ENCODE data around the gene CLASRP. TPM values are rescaled to one million over a fixed set of nuclear protein-coding genes. Genes with fewer than 3 reads are reported as not detected.
A peak's percentile ranks its signal among the peaks of the same experiment; 100 is the strongest.

The CLASRP gene
- total RNA-seq, 1 donor, result 17.0 TPM

- H3K4me2 ChIP-seq (ENCODE audit: insufficient read depth, low read length), result no peak overlapping the region
- H3K79me2 ChIP-seq (ENCODE audit: insufficient read depth, low read length), result peaks cover 51% of the 10 kb centered on the region
- no peaks in the 10 kb centered on the region for H3K27me3 ChIP-seq (ENCODE audit: insufficient read depth, low read length)
- no peak overlapping the region for H3K27ac ChIP-seq (ENCODE audit: low read depth, low read length)
- no peak for TF ChIP-seq CTCF (IDR thresholded peaks at IDR 0.05; ENCODE audit: extremely low read depth, low read depth, low read length)
- no peak overlapping the region for H3K4me3 ChIP-seq (ENCODE audit: insufficient read depth, low read length)
- H3K4me1 ChIP-seq (ENCODE audit: insufficient read depth, low read length), result peaks cover 23% of the 10 kb centered on the region
- peaks cover 23% of the 10 kb centered on the region for H3K36me3 ChIP-seq (ENCODE audit: insufficient read depth, low read length)
- no peak for DNase-seq (ENCODE audit: insufficient read length, low spot score, missing footprints)
- no peaks in the 10 kb centered on the region for H3K9me3 ChIP-seq (ENCODE audit: low read depth, low read length)
- peaks cover 19% of the 10 kb centered on the region for H4K20me1 ChIP-seq (ENCODE audit: insufficient read depth, low read length)
- no peak overlapping the region for H2AFZ ChIP-seq (ENCODE audit: low read length)
These were observed 51.2 kb downstream of the CLASRP start for GRCh38 chr19:45090034-45090433.

- no peaks in the 10 kb centered on the region for H3K27me3 ChIP-seq (ENCODE audit: insufficient read depth, low read length)
- peaks cover 24% of the 10 kb centered on the region for H3K4me1 ChIP-seq (ENCODE audit: insufficient read depth, low read length)
- DNase-seq (ENCODE audit: insufficient read length, low spot score, missing footprints), result no peak
- peaks cover 20% of the 10 kb centered on the region for H4K20me1 ChIP-seq (ENCODE audit: insufficient read depth, low read length)
- no peaks in the 10 kb centered on the region for H3K9me3 ChIP-seq (ENCODE audit: low read depth, low read length)
- TF ChIP-seq CTCF (IDR thresholded peaks at IDR 0.05; ENCODE audit: extremely low read depth, low read depth, low read length), result no peak
- H3K27ac ChIP-seq (ENCODE audit: low read depth, low read length), result peak overlapping the region; percentile 78
- H3K79me2 ChIP-seq (ENCODE audit: insufficient read depth, low read length), result peaks cover 51% of the 10 kb centered on the region
- peak overlapping the region; percentile 93 for H2AFZ ChIP-seq (ENCODE audit: low read length)
- H3K4me2 ChIP-seq (ENCODE audit: insufficient read depth, low read length), result peak overlapping the region; percentile 97
- H3K36me3 ChIP-seq (ENCODE audit: insufficient read depth, low read length), result peaks cover 20% of the 10 kb centered on the region
- H3K4me3 ChIP-seq (ENCODE audit: insufficient read depth, low read length), result peak overlapping the region; percentile 99
These were observed 51.8 kb downstream of the CLASRP start for GRCh38 chr19:45090606-45091005.

GRCh38 chr19:45091031-45091923 is 52.4 kb downstream of the CLASRP start:
- Histone ChIP-seq H3K9me3 (ENCODE audit: low read depth, low read length) (no peaks in the 10 kb centered on the region), H2AFZ (ENCODE audit: low read length) (peak overlapping the region; percentile 93), H3K27ac (ENCODE audit: low read depth, low read length) (peak overlapping the region; percentile 96), H3K4me2 (ENCODE audit: insufficient read depth, low read length) (peak overlapping the region; percentile 97), H3K4me3 (ENCODE audit: insufficient read depth, low read length) (peak overlapping the region; percentile 99), H3K79me2 (ENCODE audit: insufficient read depth, low read length) (peaks cover 55% of the 10 kb centered on the region), H3K27me3 (ENCODE audit: insufficient read depth, low read length) (no peaks in the 10 kb centered on the region), H4K20me1 (ENCODE audit: insufficient read depth, low read length) (peaks cover 26% of the 10 kb centered on the region), H3K36me3 (ENCODE audit: insufficient read depth, low read length) (peaks cover 17% of the 10 kb centered on the region), H3K4me1 (ENCODE audit: insufficient read depth, low read length) (peaks cover 24% of the 10 kb centered on the region)
- peak; percentile 99 for DNase-seq (ENCODE audit: insufficient read length, low spot score, missing footprints)
- TF ChIP-seq CTCF (IDR thresholded peaks at IDR 0.05; ENCODE audit: extremely low read depth, low read depth, low read length), result no peak

Measured in osteoblast (primary cell).